GM18502 (cell line): ENCODE results near the gene ST14.

Experiments used
- ATAC-seq: cut with Tn5 transposase; IDR thresholded peaks from one replicate; pipeline ENCODE4 v1.9.1; 2021; ENCODE audit warnings: mild to moderate bottlenecking; ENCODE audit not compliant: unreplicated experiment, poor library complexity

The ST14 gene

GRCh38 chr11:130159657-130160497 is at the start of gene ST14:
Gene ST14, plus strand, starts transcription at chr11:130159782. Its CDS starts 198 bp downstream, at chr11:130159980.
- no peak for ATAC-seq

GRCh38 chr11:130110339-130111108 is 49.1 kb upstream of the ST14 start:
- no peak for ATAC-seq

GRCh38 chr11:130112071-130112830 is 47.3 kb upstream of the ST14 start:
- no peak for ATAC-seq

- ATAC-seq, result no peak
Measured at GRCh38 chr11:130114281-130114680, 45.3 kb upstream of the ST14 start.

GRCh38 chr11:130114726-130115125 is 44.9 kb upstream of the ST14 start:
- no peak for ATAC-seq

GRCh38 chr11:130115218-130115617 is 44.4 kb upstream of the ST14 start:
- no peak for ATAC-seq

GRCh38 chr11:130118165-130118564 is 41.4 kb upstream of the ST14 start:
- peak; percentile 87 for ATAC-seq

- peak; percentile 60 for ATAC-seq
Measured at GRCh38 chr11:130118636-130119387, 40.8 kb upstream of the ST14 start.

GRCh38 chr11:130120045-130120444 is 39.5 kb upstream of the ST14 start:
- no peak for ATAC-seq

GRCh38 chr11:130121445-130121978 is 38.1 kb upstream of the ST14 start:
- no peak for ATAC-seq

- ATAC-seq, result no peak
Measured at GRCh38 chr11:130122141-130122575, 37.4 kb upstream of the ST14 start.

GRCh38 chr11:130123414-130124040 is 36.1 kb upstream of the ST14 start:
- ATAC-seq, result no peak

- ATAC-seq, result no peak
Measured at GRCh38 chr11:130124096-130124495, 35.5 kb upstream of the ST14 start.

- no peak for ATAC-seq
Measured at GRCh38 chr11:130125638-130126037, 33.9 kb upstream of the ST14 start.

GRCh38 chr11:130126516-130126915 is 33.1 kb upstream of the ST14 start:
- ATAC-seq, result no peak

- ATAC-seq, result no peak
Measured at GRCh38 chr11:130127509-130127908, 32.1 kb upstream of the ST14 start.

GRCh38 chr11:130128626-130129025 is 31.0 kb upstream of the ST14 start:
- ATAC-seq, result no peak

GRCh38 chr11:130129922-130130321 is 29.7 kb upstream of the ST14 start:
- no peak for ATAC-seq
